Suprapubic skin (tissue), 4 donors: ENCODE results near the gene FOXN1. TPM values are rescaled to one million over a fixed set of nuclear protein-coding genes. Genes with fewer than 3 reads are reported as not detected.

Source experiments
- DNase-seq, 2 donors: peaks; one replicate each; pipeline ENCODE4 v3.0.0-alpha.2; 2019; ENCODE audit warnings: low spot score in 2 of 2
- H3K27ac ChIP-seq: fragments of 200-600 bp; sonication (generic); one replicate; pipeline ENCODE4 v1.5.1; 2019
- H3K27me3 ChIP-seq: fragments of 200-600 bp; sonication (generic); one replicate; pipeline ENCODE4 v1.5.1; 2019
- H3K36me3 ChIP-seq: fragments of 200-600 bp; sonication (generic); one replicate; pipeline ENCODE4 v1.5.1; 2019
- H3K4me1 ChIP-seq: fragments of 200-600 bp; sonication (generic); one replicate; pipeline ENCODE4 v1.5.1; 2019
- H3K4me3 ChIP-seq: fragments of 200-600 bp; sonication (generic); one replicate; pipeline ENCODE4 v1.5.1; 2019; ENCODE audit warnings: mild to moderate bottlenecking
- H3K9me3 ChIP-seq: fragments of 200-600 bp; sonication (generic); one replicate; pipeline ENCODE4 v1.5.1; 2019
- CTCF ChIP-seq, 2 donors: fragments of 200-600 bp in 1 of 2; fragments of 450-650 bp in 1 of 2; sonication (generic) in 1 of 2; IDR thresholded peaks; one replicate each; pipeline ENCODE4 v1.5.1; 2016 to 2019; ENCODE audit warnings: antibody characterized with exemption in 2 of 2, mild to moderate bottlenecking in 1 of 2, moderate library complexity in 1 of 2
- EP300 ChIP-seq: sonication (generic); formaldehyde crosslinking; IDR thresholded peaks from one replicate; pipeline ENCODE4 v1.6.1; 2017; ENCODE audit warnings: antibody characterized with exemption
- POLR2A ChIP-seq, 2 donors: fragments of 450-650 bp; IDR thresholded peaks; one replicate each; pipeline ENCODE4 v1.6.1; 2017; ENCODE audit warnings: antibody characterized with exemption in 2 of 2, mild to moderate bottlenecking in 2 of 2, moderate library complexity in 2 of 2
- POLR2AphosphoS5 ChIP-seq, 3 donors: sonication (generic); formaldehyde crosslinking; IDR thresholded peaks; one replicate each; pipeline ENCODE4 v1.6.1; 2017; ENCODE audit warnings: antibody characterized with exemption in 3 of 3
- WGBS: methylation state at CpG from one replicate; pipeline ENCODE4 v1.1.5; 2018; 5-methylcytosine and 5-hydroxymethylcytosine counted together
- total RNA-seq, 4 donors: library from RNA; depleted of rRNA; stranded (reverse); fragments of >200 nt; gene quantifications; one replicate each; pipeline ENCODE4 v1.1.0, GENCODE V29; 2016

Gene FOXN1
- total RNA-seq, 4 donors from 2014 or later: 37.4 to 48.3 (median 38.3) TPM

DNA sequence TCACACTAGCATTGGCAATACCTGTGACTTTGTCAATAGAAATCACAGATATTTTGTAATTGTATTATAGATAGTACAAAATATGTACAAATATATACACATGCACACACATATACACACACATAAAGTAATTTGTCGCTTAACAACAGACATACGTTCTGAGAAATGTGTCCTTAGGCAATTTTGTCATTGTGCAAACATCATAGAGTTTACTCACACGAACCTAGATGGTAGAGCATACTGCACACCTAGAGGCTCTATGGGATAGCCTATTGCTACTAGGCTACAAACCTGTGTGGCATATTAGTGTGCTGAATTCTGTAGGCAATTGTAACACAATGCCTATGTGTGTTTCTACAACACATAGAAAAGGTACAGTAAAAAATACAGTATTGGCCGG is 35.3 kb downstream of the FOXN1 start:
- no peaks in the 10 kb centered on the region for H3K9me3 ChIP-seq
- H3K4me1 ChIP-seq: no peaks in the 10 kb centered on the region
- no peak overlapping the region for H3K27ac ChIP-seq
- no peak for DNase-seq
- no peaks in the 10 kb centered on the region for H3K27me3 ChIP-seq
- WGBS: 82% methylated on average over 4 of the region's 4 CpGs
- no peak overlapping the region for H3K4me3 ChIP-seq
- TF ChIP-seq EP300 (no peak), POLR2AphosphoS5 (IDR thresholded peaks at IDR 0.05) (no peak), POLR2A (IDR thresholded peaks at IDR 0.05) (no peak), CTCF (IDR thresholded peaks at IDR 0.05) (no peak)
- H3K36me3 ChIP-seq: peaks cover 5% of the 10 kb centered on the region

DNA sequence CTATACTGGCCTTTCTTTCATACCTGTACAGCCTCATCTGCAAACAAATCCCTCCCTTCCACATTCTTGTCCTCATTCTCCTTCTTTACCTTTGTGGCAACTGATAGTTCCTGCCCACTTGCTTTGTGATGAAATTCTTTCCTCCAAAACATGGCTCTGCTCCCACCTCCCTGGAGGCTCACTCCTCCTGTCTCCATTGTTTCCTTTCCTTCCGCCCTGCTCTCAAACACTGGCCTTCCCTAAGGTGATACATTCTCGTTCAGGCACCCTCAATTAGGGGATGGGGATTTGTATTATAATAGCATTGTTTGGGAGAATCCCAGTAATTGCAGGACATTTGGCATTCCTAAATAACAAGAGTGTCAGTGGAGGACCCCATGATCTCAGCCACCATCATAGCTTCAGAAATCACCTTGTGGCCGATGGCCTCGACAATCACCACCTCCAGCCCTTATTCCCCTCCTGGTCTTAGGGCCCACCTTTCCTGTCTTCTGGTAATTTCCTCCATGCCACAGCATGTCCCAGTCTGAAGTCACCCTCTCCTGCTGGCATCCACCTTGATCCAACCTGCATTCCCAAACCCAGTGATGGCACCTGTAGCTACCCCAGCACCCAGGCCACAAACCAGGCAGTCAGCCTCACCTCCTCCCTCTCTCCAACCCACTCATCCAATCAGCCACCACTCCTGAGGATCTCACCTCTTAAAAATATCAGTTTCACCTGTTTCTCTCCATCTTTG is 38.4 kb downstream of the FOXN1 start:
- no peak for DNase-seq
- H3K27ac ChIP-seq: no peak overlapping the region
- 80% methylated on average over 4 of the region's 4 CpGs for WGBS
- H3K4me1 ChIP-seq: peaks cover 1% of the 10 kb centered on the region
- H3K9me3 ChIP-seq: no peaks in the 10 kb centered on the region
- no peak overlapping the region for H3K4me3 ChIP-seq
- TF ChIP-seq CTCF (IDR thresholded peaks at IDR 0.05) (no peak), POLR2A (IDR thresholded peaks at IDR 0.05) (no peak), POLR2AphosphoS5 (IDR thresholded peaks at IDR 0.05) (no peak), EP300 (no peak)
- peaks cover 16% of the 10 kb centered on the region for H3K36me3 ChIP-seq
- H3K27me3 ChIP-seq: no peaks in the 10 kb centered on the region

GRCh38 chr17:28545141-28545503 is 39.0 kb downstream of the FOXN1 start:
- H3K9me3 ChIP-seq: no peaks in the 10 kb centered on the region
- WGBS: 94% methylated on average over 2 of the region's 2 CpGs
- H3K4me1 ChIP-seq: peaks cover 3% of the 10 kb centered on the region
- H3K27ac ChIP-seq: no peak overlapping the region
- no peaks in the 10 kb centered on the region for H3K27me3 ChIP-seq
- TF ChIP-seq POLR2A (IDR thresholded peaks at IDR 0.05): no peak
- no peak for TF ChIP-seq CTCF (IDR thresholded peaks at IDR 0.05)
- TF ChIP-seq EP300: no peak
- TF ChIP-seq POLR2AphosphoS5 (IDR thresholded peaks at IDR 0.05): no peak
- peaks cover 16% of the 10 kb centered on the region for H3K36me3 ChIP-seq
- no peak for DNase-seq
- H3K4me3 ChIP-seq: no peak overlapping the region

- Histone ChIP-seq H3K36me3 (peaks cover 16% of the 10 kb centered on the region), H3K27ac (no peak overlapping the region), H3K4me1 (peaks cover 7% of the 10 kb centered on the region), H3K9me3 (no peaks in the 10 kb centered on the region), H3K4me3 (no peak overlapping the region), H3K27me3 (no peaks in the 10 kb centered on the region)
- no peak for DNase-seq
- TF ChIP-seq POLR2AphosphoS5 (IDR thresholded peaks at IDR 0.05): no peak
- TF ChIP-seq CTCF (IDR thresholded peaks at IDR 0.05): no peak
- no peak for TF ChIP-seq EP300
- no peak for TF ChIP-seq POLR2A (IDR thresholded peaks at IDR 0.05)
- 57% methylated on average over 4 of the region's 6 CpGs for WGBS
These were observed 39.8 kb downstream of the FOXN1 start for GRCh38 chr17:28545787-28546415.

GRCh38 chr17:28547096-28547622 is 41.0 kb downstream of the FOXN1 start:
- Histone ChIP-seq H3K4me1 (peaks cover 20% of the 10 kb centered on the region), H3K27me3 (no peaks in the 10 kb centered on the region), H3K4me3 (no peak overlapping the region), H3K27ac (no peak overlapping the region), H3K36me3 (peaks cover 16% of the 10 kb centered on the region), H3K9me3 (no peaks in the 10 kb centered on the region)
- WGBS: 97% methylated on average over 9 of the region's 14 CpGs
- DNase-seq: no peak
- no peak for TF ChIP-seq CTCF (IDR thresholded peaks at IDR 0.05)
- no peak for TF ChIP-seq EP300
- TF ChIP-seq POLR2A (IDR thresholded peaks at IDR 0.05): no peak
- TF ChIP-seq POLR2AphosphoS5 (IDR thresholded peaks at IDR 0.05): no peak
